Right kidney (tissue), 9 donors: ENCODE measurements around the gene RFX3.

Experiments used
- DNase-seq: peaks from one replicate; pipeline ENCODE4 v3.0.0-alpha.2; 2016
- long read RNA-seq, 8 donors: transcript quantifications; one replicate each; lab custom pipeline, GENCODE V29; 2026

Gene RFX3
- long read RNA-seq, donor 1, partial matches to known transcripts, result 26 of 26 reads
- long read RNA-seq, donor 1, other reads (novel, unspliced or antisense), result 0 of 26 reads
- long read RNA-seq, donor 2, full-length matches to known transcripts, result 1 of 1 reads
- long read RNA-seq, donor 2, partial matches to known transcripts, result 0 of 1 reads
- long read RNA-seq, donor 2, other reads (novel, unspliced or antisense), result 0 of 1 reads
- long read RNA-seq, donor 3, result 0 reads
- long read RNA-seq, donor 4, partial matches to known transcripts, result 16 of 16 reads
- long read RNA-seq, donor 4, other reads (novel, unspliced or antisense), result 0 of 16 reads
- long read RNA-seq, donor 5, result 0 reads
- long read RNA-seq, donor 6, result 0 reads
- long read RNA-seq, donor 7, full-length matches to known transcripts, result 1 of 1 reads
- long read RNA-seq, donor 7, partial matches to known transcripts, result 0 of 1 reads
- long read RNA-seq, donor 7, other reads (novel, unspliced or antisense), result 0 of 1 reads
- long read RNA-seq, donor 8, result 0 reads

DNA sequence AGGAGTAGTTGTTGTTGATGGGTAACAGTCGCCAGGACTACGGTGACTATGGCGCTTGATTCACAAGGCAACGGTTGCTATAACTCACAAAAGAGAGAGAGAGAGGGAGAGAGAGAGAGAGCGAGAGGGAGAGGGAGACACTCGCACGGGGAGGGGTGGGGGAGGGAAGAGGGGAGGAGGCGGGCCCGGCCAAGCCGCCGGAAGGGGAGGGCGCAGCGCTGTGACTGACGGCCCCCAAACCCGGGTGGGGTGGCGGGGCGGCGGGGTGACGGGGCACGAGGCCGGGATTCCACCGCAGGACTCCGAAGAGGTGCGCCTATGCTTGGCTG, at the start of gene RFX3:
TSS of gene RFX3 (minus strand) at position 166 of the 329 bp plus-strand sequence. CDS start 130,413 bp downstream, outside the sequence.
- no peak for DNase-seq

- no peak for DNase-seq
Measured at GRCh38 chr9:3571500-3571899, 45.7 kb upstream of the RFX3 start.

- DNase-seq, result no peak
Measured at GRCh38 chr9:3569529-3569928, 43.7 kb upstream of the RFX3 start.

GRCh38 chr9:3567988-3568387, 42.2 kb upstream of the RFX3 start:
- DNase-seq, result no peak

DNA sequence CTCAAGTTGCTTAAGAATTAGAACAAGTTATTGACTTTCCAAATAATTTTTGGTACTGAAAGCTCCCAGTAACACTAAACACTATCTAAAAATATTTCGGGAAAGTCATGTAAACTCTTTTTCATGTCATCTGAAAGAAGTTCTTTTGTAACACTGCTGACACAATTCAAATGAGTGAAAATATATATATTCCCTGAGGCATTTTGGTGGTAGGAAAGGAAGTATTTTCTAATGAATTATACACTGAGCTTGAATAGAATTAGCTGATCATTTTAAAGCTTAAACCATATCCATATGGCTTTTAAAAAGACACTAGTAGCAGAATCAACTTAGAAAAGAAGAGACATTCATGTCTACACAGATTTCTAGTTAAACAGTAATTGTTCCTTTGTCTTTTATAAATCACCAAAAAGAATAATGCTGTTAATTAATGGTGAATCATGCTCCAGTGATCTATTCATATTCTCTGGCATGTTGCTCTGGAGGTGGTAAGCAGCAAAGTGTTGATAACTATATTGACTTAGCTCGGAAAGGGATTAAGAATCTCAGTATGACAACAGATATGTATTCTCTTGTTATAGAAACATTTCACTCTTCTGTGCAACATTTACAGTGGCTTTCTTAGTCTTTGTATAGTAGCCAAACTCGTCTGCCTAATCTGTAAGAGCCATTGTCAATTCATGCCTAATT, 27.4 kb upstream of the RFX3 start:
- DNase-seq, result no peak

- no peak for DNase-seq
Measured at GRCh38 chr9:3549225-3549624, 23.4 kb upstream of the RFX3 start.

DNA sequence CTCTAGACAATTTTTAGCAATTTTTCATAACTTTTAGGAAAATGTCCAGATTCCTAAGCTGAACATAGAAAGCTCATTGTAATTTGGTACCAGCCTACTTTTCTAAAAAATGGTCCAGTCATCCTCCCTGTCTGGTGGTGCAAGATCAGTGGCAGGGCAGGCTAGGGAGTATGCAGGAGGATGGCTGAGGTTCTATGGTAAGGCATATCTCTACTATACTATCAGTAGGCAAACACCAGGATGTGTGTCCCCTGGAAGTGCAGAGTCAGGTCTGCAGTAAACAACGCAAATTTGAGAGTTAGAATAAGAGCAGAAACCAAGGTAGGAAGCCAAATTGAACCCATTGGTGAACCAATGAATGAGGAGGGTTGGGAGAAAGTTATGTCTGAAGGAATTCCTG, 22.8 kb upstream of the RFX3 start:
- no peak for DNase-seq

GRCh38 chr9:3541206-3541605, 15.4 kb upstream of the RFX3 start:
- DNase-seq, result no peak

- no peak for DNase-seq
Measured at GRCh38 chr9:3534614-3535404, 9.0 kb upstream of the RFX3 start.

- DNase-seq, result no peak
Measured at GRCh38 chr9:3532158-3532557, 6.4 kb upstream of the RFX3 start.

DNA sequence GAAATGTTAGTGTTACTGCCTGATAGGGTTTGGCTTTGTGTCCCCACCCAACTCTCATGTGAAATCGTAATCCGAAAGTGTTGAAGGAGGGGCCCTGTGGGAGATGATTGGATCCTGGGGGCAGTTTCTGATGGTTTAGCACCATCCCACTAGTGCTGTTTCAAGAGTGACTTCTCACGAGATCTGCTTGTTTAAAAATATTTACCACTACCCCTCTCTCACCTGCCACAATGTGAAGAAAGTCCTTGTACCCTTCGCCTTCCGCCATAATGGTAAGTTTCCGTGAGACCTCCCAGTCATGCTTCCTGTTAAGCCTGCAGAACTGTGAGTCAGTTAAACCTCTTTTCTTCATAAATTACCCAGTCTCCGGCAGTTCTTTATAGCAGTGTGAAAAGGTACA, 2.6 kb upstream of the RFX3 start:
- no peak for DNase-seq

- DNase-seq, result no peak
Measured at GRCh38 chr9:3526997-3527940, 1.5 kb upstream of the RFX3 start.

GRCh38 chr9:3526165-3526996, 580 bp upstream of the RFX3 start:
- peak; percentile 100 for DNase-seq

DNA sequence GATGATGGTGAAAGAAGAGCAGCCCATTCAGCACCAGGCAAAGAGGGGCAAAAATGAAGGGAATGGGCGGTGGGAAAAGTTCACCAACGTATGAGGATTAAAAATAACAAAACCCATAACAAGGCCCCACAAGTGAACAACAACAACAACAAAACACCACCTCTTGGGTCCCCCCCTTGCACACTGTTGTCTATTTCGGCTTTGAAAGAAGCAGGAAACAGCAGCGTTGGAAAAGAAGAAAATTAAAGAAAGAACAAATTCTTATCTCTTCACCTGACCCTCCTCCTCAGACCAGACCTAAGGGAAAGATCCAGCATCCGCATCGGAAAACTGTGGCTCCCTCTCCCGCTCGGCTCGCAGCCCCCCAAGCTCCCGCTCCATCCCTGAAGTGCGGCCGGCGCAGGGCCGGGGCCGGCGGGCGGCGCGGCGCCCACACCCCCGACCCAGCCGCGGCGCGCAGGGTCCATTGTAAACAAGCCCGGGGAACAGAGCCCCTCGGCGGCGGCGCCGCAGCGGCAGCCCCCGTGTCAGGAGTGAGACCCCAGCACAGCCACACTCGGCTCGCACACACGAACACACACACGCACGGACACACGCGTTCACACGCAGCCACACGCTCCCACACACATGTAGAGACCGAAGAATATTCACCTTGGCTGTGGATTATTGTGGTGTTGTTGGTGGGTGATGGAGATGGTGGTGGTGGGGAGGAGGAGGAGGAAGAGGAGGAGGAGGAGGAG, 535 bp downstream of the RFX3 start:
- DNase-seq, result peak; percentile 82

DNA sequence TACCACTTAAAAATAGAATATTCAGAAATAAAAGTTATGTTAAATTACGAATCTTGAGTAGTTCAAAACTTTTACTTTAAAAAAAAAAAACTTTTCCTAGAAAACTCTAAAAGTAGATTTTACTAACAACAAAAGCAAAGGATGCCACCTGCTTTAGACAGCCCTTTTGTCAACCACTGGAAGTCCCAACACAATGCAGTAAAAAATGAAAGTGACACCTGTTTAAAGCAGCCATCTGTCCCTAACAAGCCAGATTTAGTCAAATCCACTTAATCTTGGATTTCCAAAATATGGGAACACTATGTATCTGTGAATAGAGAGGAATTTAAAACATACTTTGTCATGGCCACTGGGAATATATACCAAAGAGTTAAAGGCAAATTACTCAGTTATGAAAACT, 3.8 kb downstream of the RFX3 start:
- no peak for DNase-seq

DNA sequence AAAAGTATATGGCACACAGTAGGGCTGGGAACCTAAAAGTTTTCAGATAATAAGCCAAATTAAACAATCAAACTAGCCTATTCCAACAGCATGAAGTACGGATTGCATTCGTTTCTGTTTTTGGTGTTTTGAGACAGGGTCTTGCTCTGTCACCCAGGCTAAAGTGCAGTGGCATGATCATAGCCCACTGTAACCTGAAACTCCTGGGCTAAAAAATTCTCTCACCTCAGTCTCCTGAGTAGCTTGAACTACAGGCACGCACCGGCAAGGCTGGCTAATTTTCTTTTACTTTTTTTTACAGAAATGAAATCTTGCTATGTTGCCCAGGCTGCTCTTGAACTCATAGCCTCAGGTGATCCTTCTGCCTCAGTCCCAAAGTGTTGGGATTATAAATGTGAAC, 5.2 kb downstream of the RFX3 start:
- DNase-seq, result no peak

DNA sequence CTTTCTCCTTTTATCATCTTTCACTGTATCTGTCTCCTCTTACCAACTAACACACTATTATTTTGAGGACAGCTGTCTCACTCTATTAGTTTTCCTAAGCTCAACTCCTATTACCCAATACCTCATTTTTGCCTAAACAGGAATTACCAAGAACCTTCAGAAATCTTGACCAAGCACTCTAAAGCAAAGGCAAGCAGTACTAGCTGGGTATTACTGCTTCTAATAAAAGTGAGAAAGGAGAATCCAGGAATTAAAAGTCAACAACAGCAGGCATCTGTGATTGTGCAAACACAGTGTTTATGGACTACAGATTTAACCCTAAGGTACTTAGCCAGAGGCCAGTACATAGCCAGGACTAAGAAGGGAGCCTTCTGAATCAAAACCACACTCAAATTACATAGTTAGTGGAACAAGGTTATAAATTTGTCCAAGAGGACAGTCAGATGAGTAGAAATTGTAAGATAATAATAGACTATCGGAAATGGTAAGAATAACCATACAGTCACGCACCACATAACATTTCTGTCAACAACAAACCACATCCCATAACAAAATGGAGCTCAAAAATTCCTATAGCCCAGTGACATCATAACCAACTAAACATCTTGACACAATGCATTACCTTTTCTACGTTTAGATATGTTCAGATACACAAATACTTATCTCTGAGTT, 8.3 kb downstream of the RFX3 start:
- no peak for DNase-seq

GRCh38 chr9:3516667-3517330, 9.0 kb downstream of the RFX3 start:
- no peak for DNase-seq

DNA sequence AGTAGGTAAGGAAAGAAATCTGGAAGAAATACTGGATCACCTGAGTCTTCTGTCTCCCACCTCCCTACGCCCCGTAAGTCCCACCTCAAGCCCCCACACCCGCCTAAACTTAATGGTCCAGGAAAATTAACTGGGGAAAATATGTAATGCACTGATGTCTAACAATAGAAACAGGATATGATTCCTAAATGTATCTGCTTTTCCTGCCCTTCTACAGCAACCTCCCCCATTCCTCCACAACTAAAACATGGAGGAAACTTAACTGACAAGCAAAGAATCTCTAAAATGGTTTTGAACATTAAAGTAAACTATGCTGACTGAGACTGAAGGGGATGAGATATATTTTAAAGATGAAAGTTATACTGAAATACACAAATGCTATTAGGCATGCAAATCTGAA, 10.4 kb downstream of the RFX3 start:
- DNase-seq, result no peak
